SK-N-SH treated with all-trans-retinoic acid at 6 μM for 48 hours (cell line): ENCODE measurements around the gene RNFT2.

Experiments used
- ATAC-seq: fragments of 200-7000 bp; cut with Tn5 transposase; 3 replicates; pipeline ENCODE4 v1.9.1; 2020; ENCODE audit warnings: mild to moderate bottlenecking, moderate library complexity
- ARNTL ChIP-seq: fragments of 450-650 bp; formaldehyde crosslinking; IDR thresholded peaks from 2 replicates; pipeline ENCODE4 v1.5.0; 2020; ENCODE audit warnings: low read depth, mild to moderate bottlenecking, moderate library complexity, borderline replicate concordance
- BACH2 ChIP-seq: fragments of 250-450 bp; sonication (Bioruptor Pico); IDR thresholded peaks from 2 replicates; pipeline ENCODE4 v1.9.0; 2021; ENCODE audit warnings: mild to moderate bottlenecking, borderline replicate concordance
- CREB5 ChIP-seq: fragments of 250-450 bp; sonication (Bioruptor Pico); IDR thresholded peaks from 2 replicates; pipeline ENCODE4 v1.5.1; 2020; ENCODE audit warnings: low read depth, mild to moderate bottlenecking, moderate library complexity
- CSDC2 ChIP-seq: fragments of 250-450 bp; sonication (Bioruptor Pico); IDR thresholded peaks from 2 replicates; pipeline ENCODE4 v1.5.0; 2020; ENCODE audit warnings: mild to moderate bottlenecking, moderate library complexity
- CSRNP3 ChIP-seq: fragments of 250-450 bp; sonication (Bioruptor Pico); IDR thresholded peaks from 2 replicates; pipeline ENCODE4 v1.5.1; 2021; ENCODE audit warnings: mild to moderate bottlenecking, moderate library complexity
- ESRRG ChIP-seq: fragments of 250-450 bp; sonication (Bioruptor Pico); IDR thresholded peaks from 2 replicates; pipeline ENCODE4 v1.6.1; 2021; ENCODE audit warnings: mild to moderate bottlenecking
- ISL1 ChIP-seq: fragments of 250-450 bp; sonication (Bioruptor Pico); IDR thresholded peaks from 2 replicates; pipeline ENCODE4 v2.1.2; 2022; ENCODE audit warnings: mild to moderate bottlenecking, moderate library complexity
- OSR1 ChIP-seq: fragments of 250-450 bp; sonication (Bioruptor Pico); IDR thresholded peaks from 2 replicates; pipeline ENCODE4 v1.8.0; 2022; ENCODE audit warnings: moderate library complexity, mild to moderate bottlenecking, inconsistent platforms
- PATZ1 ChIP-seq: fragments of 250-450 bp; sonication (Bioruptor Pico); IDR thresholded peaks from 2 replicates; pipeline ENCODE4 v1.8.0; 2020; ENCODE audit warnings: mild to moderate bottlenecking, moderate library complexity, borderline replicate concordance
- POU6F1 ChIP-seq: fragments of 250-450 bp; sonication (Bioruptor Pico); IDR thresholded peaks from 2 replicates; pipeline ENCODE4 v1.8.0; 2021; ENCODE audit warnings: low read depth, mild to moderate bottlenecking, moderate library complexity, borderline replicate concordance
- RARB ChIP-seq: fragments of 250-450 bp; sonication (Bioruptor Pico); IDR thresholded peaks from 2 replicates; pipeline ENCODE4 v1.8.0; 2021; ENCODE audit warnings: mild to moderate bottlenecking, moderate library complexity
- SNAI2 ChIP-seq: fragments of 250-450 bp; sonication (Bioruptor Pico); IDR thresholded peaks from 2 replicates; pipeline ENCODE4 v1.5.0; 2020; ENCODE audit warnings: mild to moderate bottlenecking, moderate library complexity
- TCF4 ChIP-seq: fragments of 250-450 bp; sonication (Bioruptor Pico); IDR thresholded peaks from 2 replicates; pipeline ENCODE4 v1.8.0; 2021; ENCODE audit warnings: mild to moderate bottlenecking, moderate library complexity, borderline replicate concordance
- TOX ChIP-seq: fragments of 250-450 bp; sonication (Bioruptor Pico); IDR thresholded peaks from 2 replicates; pipeline ENCODE4 v1.8.0; 2021; ENCODE audit warnings: mild to moderate bottlenecking, moderate library complexity, borderline replicate concordance
- TSHZ2 ChIP-seq: fragments of 250-450 bp; sonication (Bioruptor Pico); IDR thresholded peaks from 2 replicates; pipeline ENCODE4 v1.5.0; 2020; ENCODE audit warnings: mild to moderate bottlenecking, moderate library complexity
- ZC3H10 ChIP-seq: fragments of 250-450 bp; sonication (Bioruptor Pico); IDR thresholded peaks from 2 replicates; pipeline ENCODE4 v1.5.1; 2021; ENCODE audit warnings: mild to moderate bottlenecking, moderate library complexity
- ZFP3 ChIP-seq: fragments of 250-450 bp; sonication (Bioruptor Pico); IDR thresholded peaks from 2 replicates; pipeline ENCODE4 v1.5.0; 2020; ENCODE audit warnings: mild to moderate bottlenecking, moderate library complexity
- ZFP30 ChIP-seq: fragments of 450-650 bp; formaldehyde crosslinking; IDR thresholded peaks from 2 replicates; pipeline ENCODE4 v1.5.0; 2022; ENCODE audit warnings: mild to moderate bottlenecking, moderate library complexity
- ZNF565 ChIP-seq: fragments of 450-650 bp; formaldehyde crosslinking; conservative IDR thresholded peaks from 2 replicates; pipeline ENCODE4 v1.5.0; 2020; ENCODE audit warnings: low read depth, mild to moderate bottlenecking, moderate library complexity
- ZNF70 ChIP-seq: fragments of 450-650 bp; formaldehyde crosslinking; IDR thresholded peaks from 2 replicates; pipeline ENCODE4 v1.5.0; 2020; ENCODE audit warnings: mild to moderate bottlenecking, moderate library complexity

Gene RNFT2

GRCh38 chr12:116880817-116881324 is 142.8 kb downstream of the RNFT2 start (continued):
- no peak for TF ChIP-seq POU6F1 (CRISPR knock-in tag)

GRCh38 chr12:116881325-116881876 is 143.3 kb downstream of the RNFT2 start, which contains the start of gene HRK:
Gene HRK, minus strand, starts transcription at chr12:116881441. Its CDS starts 134 bp downstream, at chr12:116881307.
- ATAC-seq, result no peak; the same call in 2 of the 3 replicates

GRCh38 chr12:116881877-116882507 is 143.9 kb downstream of the RNFT2 start:
- TF ChIP-seq ZNF70 (CRISPR knock-in tag) (no peak), ZFP3 (no peak), PATZ1 (CRISPR knock-in tag) (no peak), TSHZ2 (CRISPR knock-in tag) (no peak), CSDC2 (CRISPR knock-in tag) (no peak), RARB (no peak), TCF4 (CRISPR knock-in tag) (no peak), CREB5 (no peak), CSRNP3 (CRISPR knock-in tag) (no peak)
- TF ChIP-seq, all 23 proteins: peak for 0
- no peak for ATAC-seq

More at GRCh38 chr12:116881325-116881876, 143.3 kb downstream of the RNFT2 start, which contains the start of gene HRK:
- TF ChIP-seq CSDC2 (CRISPR knock-in tag), result no peak

- peak; percentile 40; the same call in 1 of the 3 replicates for ATAC-seq
- no peak for TF ChIP-seq CSRNP3 (CRISPR knock-in tag)
- no peak for TF ChIP-seq CSDC2 (CRISPR knock-in tag)
- no peak for TF ChIP-seq PATZ1 (CRISPR knock-in tag)
- TF ChIP-seq TOX (CRISPR knock-in tag), result no peak
- TF ChIP-seq RARB, result no peak
- no peak for TF ChIP-seq ZNF565 (CRISPR knock-in tag)
- TF ChIP-seq SNAI2 (CRISPR knock-in tag), result no peak
- TF ChIP-seq ZFP30 (CRISPR knock-in tag), result no peak
- TF ChIP-seq ESRRG (CRISPR knock-in tag), result no peak
- no peak for TF ChIP-seq ZNF70 (CRISPR knock-in tag)
- no peak for TF ChIP-seq ISL1
- no peak for TF ChIP-seq ZC3H10
- TF ChIP-seq TCF4 (CRISPR knock-in tag), result no peak
- no peak for TF ChIP-seq ARNTL (CRISPR knock-in tag)
- TF ChIP-seq OSR1 (CRISPR knock-in tag), result no peak
- no peak for TF ChIP-seq BACH2
These were observed 144.6 kb downstream of the RNFT2 start for GRCh38 chr12:116882742-116883141.
